Globus pallidus (tissue), 1 donor: ENCODE results near the gene PTPRD.
A peak's percentile ranks its signal among the peaks of the same experiment; 100 is the strongest.
"Not testable (repeated sequence)": the region's sequence is repeated elsewhere in the genome, so short reads cannot be mapped to it uniquely, and the experiment has no call there.

Experiments
- DNase-seq: peaks from one replicate; pipeline ENCODE4 v3.0.0-alpha.2; 2015; ENCODE audit warnings: low spot score

Gene PTPRD

DNA sequence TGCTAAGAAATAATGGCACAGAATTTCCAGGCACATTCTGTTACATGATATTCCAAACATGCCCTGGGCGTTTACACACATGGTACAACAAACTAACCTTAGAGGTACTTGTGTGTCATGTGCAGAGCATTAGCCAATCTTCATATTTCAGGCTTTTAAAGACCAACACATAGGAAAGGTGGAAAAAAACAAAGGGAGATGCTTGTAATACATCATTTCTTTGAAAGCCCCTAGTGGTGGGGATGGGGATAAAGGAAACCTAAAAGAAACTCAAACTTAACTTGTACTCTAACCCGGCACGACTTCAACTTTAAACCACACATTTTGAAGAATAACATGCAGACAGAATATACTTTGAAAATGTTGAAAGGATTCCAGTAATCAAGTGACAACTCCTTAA is 133.6 kb downstream of the PTPRD start:
- no peak for DNase-seq

DNA sequence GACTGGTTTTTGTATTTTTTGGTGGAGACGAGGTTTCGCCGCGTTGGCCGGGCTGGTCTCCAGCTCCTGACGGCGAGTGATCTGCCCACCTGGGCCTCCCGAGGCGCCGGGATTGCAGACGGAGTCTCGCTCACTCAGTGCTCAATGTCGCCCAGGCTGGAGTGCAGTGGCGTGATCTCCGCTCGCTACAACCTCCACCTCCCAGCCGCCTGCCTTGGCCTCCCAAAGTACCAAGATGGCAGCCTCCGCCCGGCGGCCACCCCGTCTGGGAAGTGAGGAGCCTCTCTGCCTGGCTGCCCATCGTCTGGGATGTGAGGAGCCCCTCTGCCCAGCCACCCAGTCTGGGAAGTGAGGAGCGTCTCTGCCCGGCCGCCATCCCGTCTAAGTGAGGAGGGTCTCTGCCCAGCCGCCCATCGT is 163.6 kb downstream of the PTPRD start:
- not testable (repeated sequence) for DNase-seq

DNA sequence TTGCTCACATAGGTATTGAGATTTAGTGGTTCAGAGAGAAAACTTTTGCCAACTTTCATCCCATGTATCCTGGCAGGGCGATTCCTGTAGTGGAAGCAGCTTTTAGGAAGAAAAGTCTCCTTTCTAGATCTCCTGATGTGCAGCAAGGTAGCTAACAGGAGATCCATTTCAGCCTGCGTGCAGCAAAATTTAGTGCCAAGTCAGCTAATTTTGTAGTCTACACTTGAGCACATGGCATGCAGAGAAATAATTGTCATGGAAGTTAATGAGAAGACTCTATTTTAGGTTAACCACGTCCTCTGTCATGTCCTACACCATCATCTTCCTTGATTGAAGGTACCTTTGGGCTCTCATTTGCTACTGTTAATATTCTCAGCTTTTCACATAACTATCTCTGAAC is 165.8 kb downstream of the PTPRD start:
- no peak for DNase-seq

DNA sequence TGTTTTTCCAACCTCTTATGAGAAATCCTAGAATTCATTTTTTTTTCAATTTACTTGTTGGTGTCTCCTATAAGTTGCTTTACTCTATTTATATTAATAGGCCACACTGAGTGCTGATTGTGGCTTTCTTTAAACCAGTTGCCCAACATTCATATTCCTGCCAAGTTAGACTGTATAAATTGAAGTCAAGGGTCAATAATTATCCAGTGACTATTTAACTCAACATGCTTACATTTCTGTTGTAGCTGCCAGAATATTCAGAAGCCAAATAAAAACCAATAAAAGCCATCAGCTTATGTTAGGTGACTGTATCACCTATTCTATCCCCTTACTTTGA is 169.0 kb downstream of the PTPRD start:
- DNase-seq: no peak

DNA sequence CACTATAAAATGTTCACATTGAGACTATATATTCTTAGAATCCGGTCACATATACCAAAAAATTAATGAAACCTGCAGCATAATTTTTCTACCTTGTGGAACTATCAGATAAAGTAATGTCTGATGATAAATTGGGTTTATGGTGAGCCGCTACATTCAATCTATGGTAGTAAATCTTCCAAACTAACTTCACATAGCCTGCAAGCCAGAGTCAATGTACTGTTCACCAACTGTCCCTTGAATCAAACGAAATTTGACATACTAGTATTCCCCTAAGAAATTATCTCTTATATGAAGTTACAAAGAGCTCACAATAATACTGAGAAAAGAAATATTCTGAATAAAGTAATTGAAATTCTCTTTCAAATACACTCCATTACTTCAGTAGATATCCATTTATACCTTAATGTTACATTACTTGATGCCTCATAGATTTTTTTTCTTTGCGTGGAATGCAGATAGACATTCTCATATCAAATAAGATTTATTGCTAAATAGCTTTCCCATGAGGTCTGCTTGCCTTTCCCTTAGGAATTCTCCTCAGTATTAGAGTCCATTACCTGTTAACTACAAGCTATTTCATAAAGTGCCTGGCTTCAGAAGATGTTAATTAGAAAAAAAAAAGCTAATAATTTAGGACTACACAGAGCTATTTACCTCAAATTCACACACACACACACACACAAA is 169.5 kb downstream of the PTPRD start:
- DNase-seq: no peak

DNA sequence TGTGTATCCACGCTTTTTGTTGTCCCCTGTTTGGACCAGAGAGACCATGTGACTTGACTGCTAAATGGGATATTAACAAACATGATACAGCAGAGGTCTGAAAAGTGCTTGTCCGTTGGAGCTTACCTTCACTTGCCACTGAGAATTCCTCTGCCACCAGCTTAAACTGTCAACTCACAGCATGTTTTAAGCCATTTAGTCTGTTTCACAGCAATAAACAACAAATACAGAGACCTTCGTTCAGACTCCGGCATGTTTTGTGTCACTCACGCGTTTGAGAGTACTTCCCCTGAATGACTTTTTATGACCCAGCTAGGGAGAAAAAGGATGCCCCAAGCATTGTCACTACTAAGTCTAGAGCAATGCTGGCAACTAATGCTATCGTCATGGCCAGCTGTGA is 173.8 kb downstream of the PTPRD start:
- DNase-seq: no peak

DNA sequence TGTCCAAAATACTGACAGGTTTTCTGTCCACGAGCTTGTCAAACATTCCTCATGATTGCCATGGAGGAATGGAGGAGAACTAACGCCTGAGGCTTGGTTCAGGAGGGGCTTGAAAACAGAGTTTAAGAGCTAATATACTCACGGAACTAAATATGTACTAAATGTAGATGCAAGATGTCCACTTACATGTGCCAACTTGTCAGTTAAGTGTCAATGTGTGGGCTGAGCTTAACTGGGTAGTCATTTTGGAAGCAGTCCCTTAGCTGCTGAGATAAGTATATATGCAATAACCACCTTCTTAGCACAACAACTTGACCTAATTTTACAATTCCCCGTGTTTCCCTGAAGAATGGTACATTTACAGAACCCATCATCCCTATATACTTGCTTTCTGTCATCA is 176.0 kb downstream of the PTPRD start:
- no peak for DNase-seq

DNA sequence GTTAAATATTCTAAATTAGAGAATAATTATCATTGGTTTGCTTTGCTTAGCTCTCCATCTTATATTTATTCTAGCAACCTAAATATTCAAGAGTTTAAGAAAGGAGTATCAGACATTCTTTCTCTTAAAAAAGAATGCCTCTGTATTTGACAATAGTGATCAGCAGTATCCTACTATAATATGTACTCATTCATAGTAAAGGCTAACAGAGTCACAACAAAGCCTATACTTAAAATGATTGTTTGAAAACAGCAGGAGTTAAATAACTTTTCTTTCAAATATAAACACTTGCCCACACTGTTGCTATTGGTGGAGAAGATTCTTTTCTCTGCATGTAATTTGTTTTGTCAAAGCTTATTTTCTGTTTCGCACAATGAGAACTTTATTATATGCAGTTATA is 178.4 kb downstream of the PTPRD start:
- DNase-seq: no peak

DNA sequence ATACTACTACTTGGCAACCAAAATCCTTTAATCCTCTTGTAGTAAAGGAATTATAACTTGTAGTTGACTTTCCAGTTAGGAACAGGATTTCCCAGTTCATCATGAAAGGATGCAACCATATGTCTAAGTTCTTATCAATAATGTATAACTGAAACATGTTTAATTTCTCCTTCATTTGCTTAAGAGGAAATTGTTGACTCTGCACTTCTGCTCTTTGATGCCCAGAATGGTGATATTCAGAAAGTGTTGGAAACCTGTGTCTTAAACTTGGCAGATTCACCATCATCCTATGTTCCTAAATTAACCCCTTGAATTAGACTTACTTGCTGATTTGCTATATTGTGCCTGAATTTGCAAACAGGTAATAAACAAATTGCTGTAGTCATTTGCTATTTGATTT is 201.5 kb downstream of the PTPRD start:
- no peak for DNase-seq

DNA sequence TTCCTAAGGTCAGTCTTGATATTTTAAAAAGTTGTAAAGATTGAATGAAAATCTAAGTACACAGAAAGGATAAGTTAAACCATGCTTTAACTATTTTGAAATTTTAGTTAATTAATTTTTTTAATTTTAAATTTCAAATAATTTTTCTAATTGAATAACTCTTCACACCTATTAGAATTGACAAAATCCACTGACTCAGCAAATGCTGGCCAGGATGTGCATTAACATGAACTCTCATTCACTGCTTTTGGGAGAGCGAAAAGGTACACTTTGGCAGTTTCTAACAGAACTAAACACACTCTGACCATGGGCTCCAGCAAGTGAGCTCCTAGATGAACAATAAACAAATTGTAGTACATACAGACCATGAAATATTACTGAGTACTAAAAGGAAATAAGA is 209.5 kb downstream of the PTPRD start:
- DNase-seq: no peak

DNA sequence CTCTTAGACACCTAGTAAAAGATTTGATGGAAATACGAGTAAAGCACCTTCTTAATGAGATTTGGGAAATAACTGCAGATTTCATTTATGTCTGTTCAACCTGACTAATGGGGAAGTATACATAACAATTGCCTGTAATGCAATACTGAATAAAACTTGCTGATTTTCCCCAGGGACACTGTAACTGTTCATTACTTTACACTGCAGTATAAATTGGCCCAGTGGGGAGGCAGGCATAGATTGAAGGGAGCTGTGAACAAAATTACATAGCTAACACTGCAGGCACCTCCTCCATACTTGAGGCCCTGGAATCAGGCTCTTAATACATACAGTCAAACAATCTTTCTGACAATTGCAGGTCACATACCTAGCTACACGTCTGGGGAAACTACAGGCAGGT is 216.2 kb downstream of the PTPRD start:
- DNase-seq: no peak

DNA sequence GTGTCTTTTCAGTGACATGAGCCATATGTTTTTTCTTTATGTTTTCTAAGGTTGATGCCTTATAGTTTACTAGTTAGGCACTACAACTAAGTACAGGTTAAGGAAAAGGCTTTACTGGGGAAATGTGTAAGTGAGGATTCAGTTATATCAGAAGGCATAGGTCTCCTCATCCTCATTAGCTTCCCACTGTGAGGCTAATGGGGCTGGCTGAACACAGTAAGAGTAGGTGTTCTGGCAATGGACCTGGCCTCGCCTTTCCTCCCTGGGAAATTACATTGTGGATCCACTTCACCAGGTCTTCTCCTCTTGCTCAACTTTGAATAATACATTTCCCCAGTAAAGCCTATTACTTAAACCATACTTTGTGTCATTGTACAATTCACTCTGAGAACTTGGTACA is 225.5 kb downstream of the PTPRD start:
- DNase-seq: no peak

DNA sequence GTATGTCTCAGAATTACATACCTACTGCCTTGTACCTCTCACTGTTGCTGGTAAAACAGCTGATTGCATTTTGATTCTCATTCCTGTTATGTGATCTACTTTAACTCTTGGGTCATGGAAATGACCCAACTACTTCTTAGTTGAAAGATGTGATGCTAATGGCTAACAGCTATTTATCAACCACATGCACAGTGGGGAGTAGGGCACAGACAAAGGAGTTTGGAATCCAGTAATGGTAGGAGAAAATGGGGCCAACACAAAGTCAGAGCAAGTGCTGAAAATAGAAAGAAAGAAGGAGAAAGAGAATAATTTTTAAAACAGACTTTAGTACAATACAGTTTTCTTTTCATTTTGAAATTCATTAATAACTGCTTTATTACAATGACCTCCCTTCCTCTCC is 241.0 kb downstream of the PTPRD start:
- DNase-seq: no peak

DNA sequence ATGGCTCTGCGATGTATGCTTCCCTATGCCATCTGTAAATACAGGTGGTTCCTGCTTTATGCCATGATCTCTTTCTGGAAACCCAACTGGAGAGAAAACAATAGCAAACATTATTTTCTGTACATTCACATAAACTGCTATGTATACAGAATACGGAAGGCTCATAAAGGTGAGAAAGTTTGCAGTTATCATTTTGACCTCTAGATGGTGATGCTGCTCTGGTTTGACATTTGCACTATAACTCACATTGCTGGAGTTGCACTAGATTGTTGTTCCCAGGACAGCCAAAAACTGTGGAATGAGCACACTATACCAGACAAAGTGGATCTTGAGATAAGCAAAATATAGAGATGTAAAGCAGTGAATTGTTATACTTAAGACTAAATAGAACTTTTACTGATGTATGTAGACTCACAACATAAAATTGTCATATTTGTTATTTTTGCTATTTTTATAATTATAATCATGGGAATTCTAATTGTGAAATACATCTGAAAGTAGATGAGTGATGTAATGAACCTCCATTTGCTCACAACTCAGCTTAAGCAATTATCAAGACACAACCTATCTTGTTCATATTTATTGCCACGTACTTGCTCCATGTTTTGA is 246.5 kb downstream of the PTPRD start:
- peak; percentile 29 for DNase-seq

DNA sequence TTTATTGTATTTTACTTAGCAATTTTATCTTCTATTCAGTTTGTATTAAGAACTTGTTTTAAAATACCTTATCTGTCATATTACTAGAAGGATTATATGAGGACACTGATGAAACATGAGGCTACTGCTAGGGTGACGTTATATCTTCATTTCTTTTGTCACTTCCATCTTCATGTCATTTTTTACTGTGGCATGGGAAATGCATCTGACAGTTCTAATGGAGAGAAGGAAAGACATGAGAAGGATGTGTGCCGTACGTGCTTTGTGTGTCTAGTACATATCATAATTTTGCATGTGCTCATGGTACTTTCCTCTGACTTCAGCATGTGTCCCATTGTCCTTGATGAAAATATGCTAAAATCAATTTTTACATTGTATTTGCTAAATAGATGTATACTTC is 258.2 kb downstream of the PTPRD start:
- no peak for DNase-seq

DNA sequence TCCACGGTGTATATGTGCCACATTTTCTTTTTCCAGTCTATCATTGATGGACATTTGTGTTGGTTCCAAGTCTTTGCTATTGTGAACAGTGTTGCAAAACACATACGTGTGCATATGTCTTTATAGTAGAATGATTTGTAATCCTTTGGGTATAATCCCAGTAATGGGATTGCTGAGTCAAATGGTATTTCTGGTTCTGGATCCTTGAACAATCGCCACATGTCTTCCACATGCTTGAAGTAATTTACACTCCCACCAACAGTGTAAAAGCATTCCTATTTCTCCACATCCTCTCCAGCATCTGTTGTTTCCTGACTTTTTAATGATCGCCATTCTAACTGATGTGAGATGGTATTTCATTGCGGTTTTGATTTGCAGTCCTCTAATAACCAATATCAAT is 267.2 kb downstream of the PTPRD start:
- not testable (repeated sequence) for DNase-seq

DNA sequence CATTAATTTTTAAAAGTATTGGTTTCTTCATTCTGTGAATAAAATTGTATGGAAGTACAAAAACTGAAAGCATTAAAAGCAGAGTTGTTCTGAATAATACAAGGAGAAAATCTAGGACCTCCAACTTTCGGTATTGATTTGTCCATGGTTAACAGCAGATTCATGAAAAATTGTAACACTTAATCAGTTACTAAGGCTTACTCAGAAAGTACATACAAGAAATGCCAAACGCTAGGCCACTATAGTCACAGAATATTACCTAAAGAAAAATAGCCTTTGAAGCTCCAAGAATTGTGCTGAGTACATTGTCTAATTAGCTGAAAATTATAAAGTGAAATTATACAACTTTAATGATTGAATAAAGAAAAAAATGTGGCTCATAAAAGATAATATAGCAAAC is 271.7 kb downstream of the PTPRD start:
- no peak for DNase-seq

DNA sequence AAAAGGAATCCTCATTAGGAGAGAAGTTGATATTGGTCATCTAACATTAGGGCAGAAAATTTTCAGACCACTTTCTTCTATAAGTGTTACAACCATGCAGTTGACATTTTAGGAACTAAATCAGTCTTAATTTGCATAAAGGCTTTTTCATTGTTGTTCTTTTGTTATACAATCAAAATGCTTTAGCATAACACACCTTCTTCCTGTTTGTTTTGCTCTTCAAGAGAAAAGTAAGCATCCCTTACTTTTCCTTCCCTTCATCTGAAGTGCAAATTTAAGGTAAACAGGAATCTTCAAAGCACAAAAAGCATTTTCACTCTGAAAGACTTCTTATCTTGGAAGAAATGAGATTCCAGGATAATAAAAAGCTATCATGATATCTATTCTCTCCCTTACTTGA is 273.6 kb downstream of the PTPRD start:
- DNase-seq: no peak

DNA sequence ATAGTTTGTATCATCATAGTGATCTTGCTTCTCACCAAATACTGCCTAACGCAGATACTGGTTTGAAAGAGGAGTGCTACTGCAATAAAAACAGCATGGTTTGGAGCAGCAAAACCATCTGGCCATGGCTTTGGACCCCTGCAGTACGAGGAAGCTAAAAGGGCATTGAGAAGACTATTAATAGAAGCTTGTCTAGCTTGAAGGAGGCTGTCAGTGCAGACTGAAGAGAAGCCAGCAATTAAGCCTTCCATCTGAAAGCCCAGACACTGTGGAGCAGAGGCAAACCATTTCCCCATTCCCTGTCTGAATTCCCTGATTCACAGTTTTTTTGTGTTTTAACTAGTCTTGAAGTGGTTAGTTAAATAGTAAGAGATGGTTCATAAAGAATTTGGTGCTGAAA is 281.6 kb downstream of the PTPRD start:
- DNase-seq: no peak

DNA sequence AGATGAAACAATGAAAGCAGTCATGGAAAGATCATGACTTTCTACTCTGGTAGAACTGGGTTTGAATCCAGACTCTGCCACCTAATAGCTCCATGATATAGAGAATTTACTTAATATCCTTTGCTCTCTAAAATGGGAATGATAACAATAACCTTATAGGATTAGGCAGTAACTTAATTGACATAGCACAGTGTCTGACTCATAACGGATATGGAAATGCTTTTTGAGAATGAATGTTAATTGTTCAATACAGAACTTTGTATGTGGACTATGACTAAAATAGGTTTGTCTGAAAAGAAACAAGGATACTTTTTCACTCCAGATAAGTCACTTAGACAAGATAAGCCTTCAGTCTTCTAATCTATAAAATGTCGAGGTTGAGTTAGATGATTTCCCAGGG is 330.7 kb downstream of the PTPRD start:
- DNase-seq: no peak

DNA sequence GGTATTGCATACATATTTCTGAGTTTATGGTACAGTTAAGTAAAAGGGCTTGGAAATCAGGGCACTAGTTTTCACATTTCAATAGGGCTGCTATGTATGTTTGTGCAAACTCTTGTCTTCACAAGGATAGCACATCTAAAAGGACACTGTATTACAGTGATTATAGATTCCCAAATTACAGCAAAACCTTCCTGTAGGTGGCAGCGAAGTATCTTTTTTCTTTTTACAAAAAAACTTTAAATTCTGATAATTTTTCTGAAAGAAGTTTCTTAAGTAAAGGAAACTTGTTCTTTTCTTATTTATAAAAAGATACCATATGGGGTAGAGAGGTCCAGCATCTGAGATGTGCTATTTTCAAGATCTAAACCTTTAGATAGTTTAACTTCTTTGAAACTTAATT is 337.8 kb downstream of the PTPRD start:
- no peak for DNase-seq

DNA sequence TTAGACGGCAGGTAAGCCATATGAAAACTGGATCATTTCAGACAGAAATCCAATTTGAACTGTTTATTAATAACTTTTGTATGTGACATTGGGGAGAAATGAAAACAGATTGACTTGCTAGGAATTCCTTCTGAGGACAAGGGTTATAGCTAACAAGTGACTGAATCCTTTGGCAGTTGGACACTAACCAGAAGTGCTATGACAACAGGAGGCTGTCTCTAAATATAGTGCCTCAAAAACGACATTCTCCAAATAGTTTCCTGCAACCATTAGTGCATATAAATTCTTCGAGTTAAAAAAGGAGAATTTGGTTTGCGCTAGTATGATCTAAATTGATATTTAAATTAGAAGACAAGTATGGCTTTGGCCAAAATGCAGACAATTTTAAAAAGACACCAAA is 338.6 kb downstream of the PTPRD start:
- no peak for DNase-seq

DNA sequence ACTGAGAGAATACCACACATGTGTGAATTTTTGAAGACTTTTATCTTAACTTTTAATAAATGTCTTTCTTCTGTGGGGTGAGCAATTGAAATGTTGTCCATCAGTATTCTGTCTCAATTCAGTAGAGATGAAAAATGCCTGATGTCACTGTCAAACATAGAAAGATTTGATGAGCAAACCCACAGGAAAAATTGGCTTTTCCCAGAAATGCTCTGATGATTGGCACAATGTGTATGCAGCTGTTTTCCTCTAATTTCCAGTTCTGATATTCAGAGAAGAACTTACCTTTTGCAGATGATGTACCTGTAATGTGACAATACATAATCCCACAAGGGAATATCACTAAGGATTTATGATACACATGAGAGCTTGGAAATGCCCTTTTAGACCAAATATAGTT is 340.0 kb downstream of the PTPRD start:
- no peak for DNase-seq
